GM23338 (cell line): ENCODE measurements around the gene DNAJC7.

Source experiments
- CREB1 ChIP-seq: fragments of 250-450 bp; sonication (Bioruptor Pico); IDR thresholded peaks from 2 replicates; pipeline ENCODE4 v1.5.0; 2020; ENCODE audit warnings: low read depth, mild to moderate bottlenecking, moderate library complexity
- CTCF ChIP-seq, 2 experiments: fragments of 200-600 bp in 1 of 2; sonication (generic) in 1 of 2; conservative IDR thresholded peaks; 2 replicates each; pipeline versions ENCODE4 v1.5.1 to v1.6.1; 2016 to 2017; ENCODE audit warnings: antibody characterized with exemption in 2 of 2, low read depth in 2 of 2, mild to moderate bottlenecking in 2 of 2, moderate library complexity in 1 of 2
- EZH2 ChIP-seq: fragments of 200-600 bp; sonication (generic); IDR thresholded peaks from one replicate; pipeline ENCODE4 v1.8.0; 2017; ENCODE audit warnings: antibody characterized with exemption, mild to moderate bottlenecking, low read depth; ENCODE audit not compliant: unreplicated experiment
- EZH2phosphoT487 ChIP-seq: fragments of 200-600 bp; sonication (generic); IDR thresholded peaks from one replicate; pipeline ENCODE4 v1.8.1; 2018; ENCODE audit warnings: antibody characterized with exemption; ENCODE audit not compliant: unreplicated experiment
- POLR2AphosphoS5 ChIP-seq: IDR thresholded peaks from 2 replicates; pipeline ENCODE4 v1.6.1; 2016; ENCODE audit warnings: antibody characterized with exemption, low read depth
- REST ChIP-seq: IDR thresholded peaks from one replicate; pipeline ENCODE4 v1.6.1; 2018; ENCODE audit warnings: antibody characterized with exemption; ENCODE audit not compliant: unreplicated experiment
- ZNF114 ChIP-seq: fragments of 250-450 bp; sonication (Bioruptor Pico); IDR thresholded peaks from 2 replicates; pipeline ENCODE4 v1.5.0; 2020; ENCODE audit warnings: mild to moderate bottlenecking, moderate library complexity

DNA sequence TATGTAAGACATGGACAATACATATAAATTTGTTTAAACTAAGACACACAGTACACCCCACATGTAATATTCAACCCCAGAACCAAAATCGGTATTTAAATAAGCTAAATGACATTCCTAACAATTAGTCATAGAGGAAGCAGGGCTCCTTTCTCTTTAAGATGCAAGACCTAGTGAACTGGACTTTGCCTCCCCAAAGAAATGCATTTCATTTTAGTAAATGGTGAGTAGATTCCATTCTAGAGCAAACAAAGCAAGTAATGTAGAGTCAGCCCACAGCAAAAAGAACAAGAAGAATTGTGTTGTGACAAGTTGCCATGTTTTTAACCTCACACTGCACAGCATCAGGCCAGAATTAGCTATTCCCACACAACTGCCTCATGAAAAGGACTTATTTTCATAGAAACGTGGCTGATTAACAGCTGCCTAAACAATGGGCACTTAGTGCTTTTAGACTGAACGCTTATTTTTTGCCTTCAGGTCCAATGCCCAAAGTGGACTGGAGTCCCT is 14.4 kb downstream of the DNAJC7 start:
- TF ChIP-seq CTCF (conservative IDR thresholded peaks at IDR 0.05; ENCODE audit: low read depth in 2 of 2) (no peak), ZNF114 (CRISPR knock-in tag) (no peak), EZH2phosphoT487 (no peak), REST (no peak), POLR2AphosphoS5 (no peak), CREB1 (CRISPR knock-in tag) (no peak), EZH2 (no peak)
